NCI-H345 (cell line): ENCODE results near the gene GTF2F2.
"Not testable (repeated sequence)": the region's sequence is repeated elsewhere in the genome, so short reads cannot be mapped to it uniquely, and the experiment has no call there.

Experiments used
- DNase-seq: peaks from one replicate; lab custom pipeline; 2025; lab: John Stamatoyannopoulos, UW

Gene GTF2F2

GRCh38 chr13:45180303-45180702, 60.0 kb downstream of the GTF2F2 start:
- DNase-seq, result no peak

- no peak for DNase-seq
These were observed 60.6 kb downstream of the GTF2F2 start for GRCh38 chr13:45180713-45181601.

GRCh38 chr13:45184693-45185092, 64.4 kb downstream of the GTF2F2 start:
- DNase-seq, result no peak

GRCh38 chr13:45185286-45185685, 65.0 kb downstream of the GTF2F2 start:
- DNase-seq, result no peak

GRCh38 chr13:45189077-45189476, 68.8 kb downstream of the GTF2F2 start:
- DNase-seq, result not testable (repeated sequence)

GRCh38 chr13:45189511-45189910, 69.2 kb downstream of the GTF2F2 start:
- DNase-seq, result not testable (repeated sequence)

GRCh38 chr13:45191874-45192273, 71.6 kb downstream of the GTF2F2 start:
- no peak for DNase-seq

GRCh38 chr13:45194081-45194939, 74.0 kb downstream of the GTF2F2 start:
- no peak for DNase-seq

- no peak for DNase-seq
These were observed 75.1 kb downstream of the GTF2F2 start for GRCh38 chr13:45195421-45195820.

- no peak for DNase-seq
These were observed 75.8 kb downstream of the GTF2F2 start for GRCh38 chr13:45196096-45196495.

- no peak for DNase-seq
These were observed 76.3 kb downstream of the GTF2F2 start for GRCh38 chr13:45196622-45197021.

- DNase-seq, result no peak
These were observed 77.7 kb downstream of the GTF2F2 start for GRCh38 chr13:45198041-45198440.

- no peak for DNase-seq
These were observed 78.6 kb downstream of the GTF2F2 start for GRCh38 chr13:45198924-45199323.

- DNase-seq, result no peak
These were observed 79.4 kb downstream of the GTF2F2 start for GRCh38 chr13:45199711-45200110.

- DNase-seq, result no peak
These were observed 80.5 kb downstream of the GTF2F2 start, which contains the start of gene KCTD4 for GRCh38 chr13:45200701-45201232. Gene KCTD4, minus strand, starts transcription at chr13:45201045. Its CDS starts 6,478 bp downstream, at chr13:45194567.

GRCh38 chr13:45205124-45205523, 84.8 kb downstream of the GTF2F2 start:
- no peak for DNase-seq

GRCh38 chr13:45206340-45206739, 86.0 kb downstream of the GTF2F2 start:
- DNase-seq, result no peak

GRCh38 chr13:45207319-45207718, 87.0 kb downstream of the GTF2F2 start:
- DNase-seq, result peak; percentile 28

GRCh38 chr13:45208132-45208531, 87.8 kb downstream of the GTF2F2 start:
- no peak for DNase-seq

GRCh38 chr13:45209229-45209628, 88.9 kb downstream of the GTF2F2 start:
- no peak for DNase-seq

GRCh38 chr13:45215392-45216077, 95.2 kb downstream of the GTF2F2 start:
- DNase-seq, result no peak

- no peak for DNase-seq
These were observed 95.9 kb downstream of the GTF2F2 start for GRCh38 chr13:45216193-45216592.
